GM12878 (cell line): ENCODE measurements around the gene CHMP4B.

Source experiments
- CTCF ChIP-seq, 3 experiments: IDR thresholded peaks in 2 of 3; conservative IDR thresholded peaks in 1 of 3; 2 replicates each; pipeline ENCODE4 v1.5.1; 2011; ENCODE audit warnings: low read depth in 3 of 3, low read length in 3 of 3, mild to moderate bottlenecking in 3 of 3, control low read depth in 2 of 3, moderate library complexity in 2 of 3, inconsistent platforms in 1 of 3, mixed read lengths in 1 of 3; ENCODE audit not compliant: control insufficient read depth in 2 of 3, insufficient read depth in 1 of 3; ENCODE audit errors: extremely low read depth in 1 of 3
- RFX5 ChIP-seq: IDR thresholded peaks from 2 replicates; pipeline ENCODE4 v1.6.1; 2011; ENCODE audit warnings: low read depth, low read length, improper control_type of control experiment
- TF ChIP-seq, protein P1 (sequence below): fragments of 450-650 bp; IDR thresholded peaks from 2 replicates; pipeline ENCODE4 v1.6.1; 2016; ENCODE audit warnings: mild to moderate bottlenecking
- TF ChIP-seq, protein P2 (sequence below): IDR thresholded peaks from 2 replicates; pipeline ENCODE4 v1.6.1; 2011; ENCODE audit warnings: borderline replicate concordance, low read depth, mild to moderate bottlenecking, moderate library complexity, mixed read lengths, low read length; ENCODE audit not compliant: insufficient read depth; ENCODE audit errors: extremely low read length

DNA sequence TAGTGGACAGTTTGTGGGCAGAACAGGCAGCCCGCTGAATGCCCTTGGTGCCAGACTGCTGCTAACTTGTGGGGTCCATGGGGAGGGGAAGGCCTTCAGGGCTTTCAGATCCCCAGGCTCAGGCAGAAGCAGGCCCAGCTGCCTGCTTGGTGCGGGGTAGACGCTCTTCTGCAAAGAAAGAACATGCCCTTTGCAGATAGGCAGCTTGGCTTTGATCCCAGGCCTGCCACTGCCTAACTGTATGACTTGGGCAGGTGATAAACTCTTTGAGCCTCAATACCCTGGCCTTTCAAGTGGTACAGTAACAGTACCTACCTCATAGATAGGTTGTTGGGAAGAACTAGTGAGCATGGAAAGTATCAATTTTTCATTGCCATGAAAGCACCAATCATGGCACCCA is 28.4 kb downstream of the CHMP4B start:
- TF ChIP-seq CTCF (IDR thresholded peaks at IDR 0.05 in 2 of 3, conservative IDR thresholded peaks at IDR 0.05 in 1 of 3; ENCODE audit: control insufficient read depth in 2 of 3, extremely low read depth in 1 of 3, insufficient read depth in 1 of 3, low read depth in 3 of 3, low read length in 3 of 3) (no peak), RFX5 (no peak)
- TF ChIP-seq, protein P1, sequence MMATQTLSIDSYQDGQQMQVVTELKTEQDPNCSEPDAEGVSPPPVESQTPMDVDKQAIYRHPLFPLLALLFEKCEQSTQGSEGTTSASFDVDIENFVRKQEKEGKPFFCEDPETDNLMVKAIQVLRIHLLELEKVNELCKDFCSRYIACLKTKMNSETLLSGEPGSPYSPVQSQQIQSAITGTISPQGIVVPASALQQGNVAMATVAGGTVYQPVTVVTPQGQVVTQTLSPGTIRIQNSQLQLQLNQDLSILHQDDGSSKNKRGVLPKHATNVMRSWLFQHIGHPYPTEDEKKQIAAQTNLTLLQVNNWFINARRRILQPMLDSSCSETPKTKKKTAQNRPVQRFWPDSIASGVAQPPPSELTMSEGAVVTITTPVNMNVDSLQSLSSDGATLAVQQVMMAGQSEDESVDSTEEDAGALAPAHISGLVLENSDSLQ, result no peak
- TF ChIP-seq, protein P2, sequence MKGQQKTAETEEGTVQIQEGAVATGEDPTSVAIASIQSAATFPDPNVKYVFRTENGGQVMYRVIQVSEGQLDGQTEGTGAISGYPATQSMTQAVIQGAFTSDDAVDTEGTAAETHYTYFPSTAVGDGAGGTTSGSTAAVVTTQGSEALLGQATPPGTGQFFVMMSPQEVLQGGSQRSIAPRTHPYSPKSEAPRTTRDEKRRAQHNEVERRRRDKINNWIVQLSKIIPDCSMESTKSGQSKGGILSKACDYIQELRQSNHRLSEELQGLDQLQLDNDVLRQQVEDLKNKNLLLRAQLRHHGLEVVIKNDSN, result no peak
